DND-41 (cell line): ENCODE results near the gene PSMD14.

ENCODE experiments used
- ATAC-seq: fragments of 200-7000 bp; cut with Tn5 transposase; 3 replicates; pipeline ENCODE4 v1.9.1; 2021; ENCODE audit warnings: low read depth; ENCODE audit not compliant: insufficient read depth
- DNase-seq: peaks from one replicate; pipeline ENCODE4 v3.0.0-alpha.2; 2020
- H2AFZ ChIP-seq: 2 replicates; pipeline ENCODE4 v1.6.0; 2012; ENCODE audit warnings: low read depth, low read length
- H3K27ac ChIP-seq: 2 replicates; pipeline ENCODE4 v1.5.1; 2012; ENCODE audit warnings: low read length, inconsistent platforms
- H3K27me3 ChIP-seq: fragments of 200-600 bp; sonication (generic); 2 replicates; pipeline ENCODE4 v1.6.0; 2012; ENCODE audit warnings: low read length, mild to moderate bottlenecking, inconsistent platforms; ENCODE audit not compliant: insufficient read depth, poor library complexity
- H3K36me3 ChIP-seq: 2 replicates; pipeline ENCODE4 v1.5.1; 2012; ENCODE audit warnings: low read length, inconsistent platforms; ENCODE audit not compliant: insufficient read depth
- H3K4me1 ChIP-seq: 2 replicates; pipeline ENCODE4 v1.5.1; 2012; ENCODE audit warnings: mild to moderate bottlenecking, low read length; ENCODE audit not compliant: insufficient read depth
- H3K4me2 ChIP-seq: 2 replicates; pipeline ENCODE4 v1.6.0; 2012; ENCODE audit warnings: mild to moderate bottlenecking, moderate library complexity, low read length, inconsistent platforms; ENCODE audit not compliant: insufficient read depth
- H3K4me3 ChIP-seq, 2 experiments: fragments of 200-600 bp in 1 of 2; shearing (Covaris generic) in 1 of 2; 2 replicates each; pipeline ENCODE4 v1.5.1; 2012 to 2016; ENCODE audit warnings: inconsistent platforms in 2 of 2, low read length in 2 of 2, mild to moderate bottlenecking in 2 of 2, low read depth in 1 of 2, moderate library complexity in 1 of 2
- H3K79me2 ChIP-seq: 2 replicates; pipeline ENCODE4 v1.6.0; 2012; ENCODE audit warnings: low read length, inconsistent platforms; ENCODE audit not compliant: insufficient read depth
- H3K9ac ChIP-seq: 2 replicates; pipeline ENCODE4 v1.6.0; 2012; ENCODE audit warnings: low read depth, mild to moderate bottlenecking, inconsistent platforms, low read length, moderate library complexity
- H3K9me3 ChIP-seq: 2 replicates; pipeline ENCODE4 v1.5.1; 2012; ENCODE audit warnings: low read length, moderate library complexity, mild to moderate bottlenecking, inconsistent platforms; ENCODE audit not compliant: insufficient read depth, severe bottlenecking
- H4K20me1 ChIP-seq: 2 replicates; pipeline ENCODE4 v1.6.0; 2012; ENCODE audit warnings: low read length; ENCODE audit not compliant: insufficient read depth
- CTCF ChIP-seq: IDR thresholded peaks from 2 replicates; pipeline ENCODE4 v1.5.1; 2012; ENCODE audit warnings: borderline replicate concordance, low read length, moderate library complexity, mild to moderate bottlenecking; ENCODE audit not compliant: poor library complexity, severe bottlenecking; ENCODE audit errors: extremely low read depth
- EZH2 ChIP-seq: IDR thresholded peaks from 3 replicates; pipeline ENCODE4 v1.6.1; 2012; ENCODE audit warnings: borderline replicate concordance, low read depth, mild to moderate bottlenecking, moderate library complexity, low read length, inconsistent platforms; ENCODE audit not compliant: severe bottlenecking

The PSMD14 gene

GRCh38 chr2:161409308-161409907 is 101.2 kb downstream of the PSMD14 start:
- ATAC-seq (no peak), DNase-seq (no peak)
- Histone ChIP-seq H2AFZ (no peak overlapping the region), H3K79me2 (no peaks in the 10 kb centered on the region), H3K27ac (no peak overlapping the region), H3K36me3 (peaks cover 28% of the 10 kb centered on the region; the same call in 1 of the 2 replicates), H3K9me3 (no peaks in the 10 kb centered on the region), H3K4me3 (no peak overlapping the region), H4K20me1 (no peaks in the 10 kb centered on the region), H3K27me3 (no peaks in the 10 kb centered on the region), H3K4me1 (no peaks in the 10 kb centered on the region), H3K9ac (no peak overlapping the region), H3K4me2 (no peak overlapping the region)
- TF ChIP-seq CTCF (no peak), EZH2 (no peak)

GRCh38 chr2:161412346-161412745 is 104.1 kb downstream of the PSMD14 start:
- Histone ChIP-seq H4K20me1 (no peaks in the 10 kb centered on the region), H3K9ac (no peak overlapping the region), H3K27me3 (no peaks in the 10 kb centered on the region), H3K4me1 (no peaks in the 10 kb centered on the region), H2AFZ (no peak overlapping the region), H3K27ac (no peak overlapping the region), H3K4me2 (no peak overlapping the region), H3K9me3 (no peaks in the 10 kb centered on the region), H3K36me3 (peaks cover 21% of the 10 kb centered on the region; the same call in 1 of the 2 replicates), H3K79me2 (no peaks in the 10 kb centered on the region), H3K4me3 (no peak overlapping the region)
- ATAC-seq (peak; percentile 44; the same call in 2 of the 3 replicates), DNase-seq (no peak)
- TF ChIP-seq EZH2 = no peak
- no peak for TF ChIP-seq CTCF

GRCh38 chr2:161414042-161415033 is 106.1 kb downstream of the PSMD14 start:
- ATAC-seq = peak; percentile 23; the same call in 1 of the 3 replicates
- Histone ChIP-seq H3K4me1 (no peaks in the 10 kb centered on the region), H3K79me2 (no peaks in the 10 kb centered on the region), H3K27me3 (no peaks in the 10 kb centered on the region), H3K9me3 (no peaks in the 10 kb centered on the region), H3K9ac (no peak overlapping the region), H2AFZ (no peak overlapping the region), H3K4me2 (no peak overlapping the region), H3K27ac (no peak overlapping the region), H3K36me3 (peaks cover 13% of the 10 kb centered on the region; the same call in 1 of the 2 replicates), H4K20me1 (no peaks in the 10 kb centered on the region), H3K4me3 (no peak overlapping the region)
- DNase-seq = no peak
- no peak for TF ChIP-seq EZH2
- TF ChIP-seq CTCF = no peak
